ENCODE results near the gene ATP11A. TPM values are rescaled to one million over a fixed set of nuclear protein-coding genes. Genes with fewer than 3 reads are reported as not detected.

The ATP11A gene
- total RNA-seq, 1 experiment from 2014 or later = 80.4 TPM

DNA sequence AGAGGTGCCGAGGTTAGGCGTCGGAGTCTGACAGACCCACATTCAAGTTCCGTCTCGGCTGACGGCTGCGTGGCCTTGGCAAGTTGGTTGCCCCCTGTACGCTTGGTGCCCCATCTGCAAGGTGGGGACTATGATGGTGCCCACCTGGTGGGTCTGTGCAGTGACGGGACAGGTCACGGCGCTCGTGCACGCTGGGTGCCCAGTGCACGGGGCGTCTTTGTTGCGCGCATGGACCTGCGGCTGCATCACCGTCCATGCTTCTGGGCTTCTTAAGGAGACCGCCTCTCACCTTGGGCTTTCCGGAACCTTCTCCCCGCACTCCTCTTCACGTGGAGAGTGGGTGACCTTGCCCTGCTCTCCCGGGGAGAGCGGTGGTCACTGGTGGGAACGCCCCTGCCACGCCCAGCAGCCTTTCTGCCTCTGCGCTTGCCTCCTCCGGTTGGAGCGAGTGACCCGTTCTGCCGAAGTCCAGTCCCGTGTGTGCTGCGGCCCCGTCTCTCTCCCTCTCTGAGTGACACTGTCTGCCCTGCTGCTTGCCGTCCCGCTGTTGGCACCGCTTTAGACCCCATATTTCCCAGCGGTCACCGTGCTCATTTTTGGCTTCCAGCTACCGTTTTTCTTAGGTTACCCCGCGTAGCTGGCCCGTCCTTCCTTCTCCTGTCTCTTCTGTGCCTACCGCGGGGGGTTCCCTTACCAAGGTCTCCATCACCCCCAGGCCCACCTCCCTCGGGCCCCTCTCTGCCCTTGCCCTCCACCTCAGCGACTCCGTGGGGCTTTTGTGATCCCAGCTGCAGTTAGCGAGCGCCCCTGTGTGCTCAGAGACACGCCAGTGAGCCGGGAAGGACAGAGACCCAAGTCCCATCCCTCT lies 6.4 kb downstream of the ATP11A start:
- H3K4me2 ChIP-seq (ENCODE audit: low read length) = no peak overlapping the region
- H3K4me1 ChIP-seq (ENCODE audit: control insufficient read depth in 1 of 2, insufficient read depth in 2 of 2, low read length in 2 of 2) = peaks cover 7 to 14% of the 10 kb centered on the region in 2 experiments
- H3K9me2 ChIP-seq (ENCODE audit: insufficient read depth) = no peaks in the 10 kb centered on the region
- no peaks in the 10 kb centered on the region for H3K27me3 ChIP-seq (ENCODE audit: insufficient read depth, low read length)
- no peak overlapping the region for H3K9ac ChIP-seq (ENCODE audit: low read length)
- CTCF ChIA-PET = no interaction called here
- RAD21 ChIA-PET (ENCODE audit: low non-redundant PET in 1 of 2, low total read pairs in 2 of 2, uncharacterized antibody in 2 of 2, unreplicated experiment in 2 of 2) = no interaction called here
- peaks cover 94% of the 10 kb centered on the region for H3K79me2 ChIP-seq (ENCODE audit: insufficient read depth, low read length)
- no peak for ATAC-seq
- 0 out of 4 replicates have a peak, but pooled peaks cover 0 to 2% of the 10 kb centered on the region in 2 experiments for H3K36me3 ChIP-seq (ENCODE audit: control insufficient read depth in 1 of 2, insufficient read depth in 2 of 2, low read length in 2 of 2)
- TF ChIP-seq CTCF (IDR thresholded peaks at IDR 0.05 in 2 of 3, conservative IDR thresholded peaks at IDR 0.05 in 1 of 3; ENCODE audit: borderline replicate concordance in 1 of 3, insufficient read depth in 1 of 3, low read depth in 2 of 3, low read length in 2 of 3) = no peak
- POLR2A ChIA-PET = no interaction called here
- no peak for DNase-seq (ENCODE audit: low read depth, low spot score)
- H2AFZ ChIP-seq (ENCODE audit: low read depth, low read length, poor library complexity, severe bottlenecking) = no peak overlapping the region
- no TSS peak for BruUV-seq (replicated peaks)
- no peaks in the 10 kb centered on the region; the same call in 1 of the 2 replicates for H4K20me1 ChIP-seq (ENCODE audit: insufficient read depth)
- no peak overlapping the region for H3K27ac ChIP-seq (ENCODE audit: low read depth, low read length)
- H3K4me3 ChIP-seq (replicated peaks in 1 of 2; ENCODE audit: low read depth in 1 of 2, low read length in 2 of 2) = no peak overlapping the region
- no peaks in the 10 kb centered on the region for H3K9me3 ChIP-seq (ENCODE audit: control insufficient read depth in 1 of 2, insufficient read depth in 1 of 2, low read depth in 1 of 2, low read length in 2 of 2)
- intact Hi-C loops (cut with micrococcal nuclease) = no loop called here

GRCh38 chr13:112696869-112697465 lies 7.1 kb downstream of the ATP11A start:
- no peaks in the 10 kb centered on the region for H3K9me3 ChIP-seq (ENCODE audit: control insufficient read depth in 1 of 2, insufficient read depth in 1 of 2, low read depth in 1 of 2, low read length in 2 of 2)
- 0 out of 4 replicates have a peak, but pooled peaks cover 0 to 2% of the 10 kb centered on the region in 2 experiments for H3K36me3 ChIP-seq (ENCODE audit: control insufficient read depth in 1 of 2, insufficient read depth in 2 of 2, low read length in 2 of 2)
- H2AFZ ChIP-seq (ENCODE audit: low read depth, low read length, poor library complexity, severe bottlenecking) = no peak overlapping the region
- H3K9ac ChIP-seq (ENCODE audit: low read length) = no peak overlapping the region
- intact Hi-C loops (cut with micrococcal nuclease) = no loop called here
- no peak for ATAC-seq
- H3K79me2 ChIP-seq (ENCODE audit: insufficient read depth, low read length) = peaks cover 93% of the 10 kb centered on the region
- H3K27ac ChIP-seq (ENCODE audit: low read depth, low read length) = no peak overlapping the region
- BruUV-seq (replicated peaks) = no TSS peak
- RAD21 ChIA-PET (ENCODE audit: low non-redundant PET in 1 of 2, low total read pairs in 2 of 2, uncharacterized antibody in 2 of 2, unreplicated experiment in 2 of 2) = no interaction called here
- H3K27me3 ChIP-seq (ENCODE audit: insufficient read depth, low read length) = no peaks in the 10 kb centered on the region
- no peak for DNase-seq (ENCODE audit: low read depth, low spot score)
- CTCF ChIA-PET = no interaction called here
- peaks cover 2 to 7% of the 10 kb centered on the region in 2 experiments; a peak in 3 of 4 replicates for H3K4me1 ChIP-seq (ENCODE audit: control insufficient read depth in 1 of 2, insufficient read depth in 2 of 2, low read length in 2 of 2)
- H3K4me3 ChIP-seq (replicated peaks in 1 of 2; ENCODE audit: low read depth in 1 of 2, low read length in 2 of 2) = no peak overlapping the region
- H3K9me2 ChIP-seq (ENCODE audit: insufficient read depth) = no peaks in the 10 kb centered on the region
- POLR2A ChIA-PET = no interaction called here
- H4K20me1 ChIP-seq (ENCODE audit: insufficient read depth) = no peaks in the 10 kb centered on the region; the same call in 1 of the 2 replicates
- no peak overlapping the region for H3K4me2 ChIP-seq (ENCODE audit: low read length)
- TF ChIP-seq JUND (IDR thresholded peaks at IDR 0.05) = no peak
- TF ChIP-seq EZH2 (IDR thresholded peaks at IDR 0.05) = no peak
- TF ChIP-seq ZFX (IDR thresholded peaks at IDR 0.05) = no peak
- TF ChIP-seq TCF7L2 (IDR thresholded peaks at IDR 0.05; ENCODE audit: borderline replicate concordance, extremely low read depth, insufficient read depth, insufficient read length) = no peak
- TF ChIP-seq, protein P1, sequence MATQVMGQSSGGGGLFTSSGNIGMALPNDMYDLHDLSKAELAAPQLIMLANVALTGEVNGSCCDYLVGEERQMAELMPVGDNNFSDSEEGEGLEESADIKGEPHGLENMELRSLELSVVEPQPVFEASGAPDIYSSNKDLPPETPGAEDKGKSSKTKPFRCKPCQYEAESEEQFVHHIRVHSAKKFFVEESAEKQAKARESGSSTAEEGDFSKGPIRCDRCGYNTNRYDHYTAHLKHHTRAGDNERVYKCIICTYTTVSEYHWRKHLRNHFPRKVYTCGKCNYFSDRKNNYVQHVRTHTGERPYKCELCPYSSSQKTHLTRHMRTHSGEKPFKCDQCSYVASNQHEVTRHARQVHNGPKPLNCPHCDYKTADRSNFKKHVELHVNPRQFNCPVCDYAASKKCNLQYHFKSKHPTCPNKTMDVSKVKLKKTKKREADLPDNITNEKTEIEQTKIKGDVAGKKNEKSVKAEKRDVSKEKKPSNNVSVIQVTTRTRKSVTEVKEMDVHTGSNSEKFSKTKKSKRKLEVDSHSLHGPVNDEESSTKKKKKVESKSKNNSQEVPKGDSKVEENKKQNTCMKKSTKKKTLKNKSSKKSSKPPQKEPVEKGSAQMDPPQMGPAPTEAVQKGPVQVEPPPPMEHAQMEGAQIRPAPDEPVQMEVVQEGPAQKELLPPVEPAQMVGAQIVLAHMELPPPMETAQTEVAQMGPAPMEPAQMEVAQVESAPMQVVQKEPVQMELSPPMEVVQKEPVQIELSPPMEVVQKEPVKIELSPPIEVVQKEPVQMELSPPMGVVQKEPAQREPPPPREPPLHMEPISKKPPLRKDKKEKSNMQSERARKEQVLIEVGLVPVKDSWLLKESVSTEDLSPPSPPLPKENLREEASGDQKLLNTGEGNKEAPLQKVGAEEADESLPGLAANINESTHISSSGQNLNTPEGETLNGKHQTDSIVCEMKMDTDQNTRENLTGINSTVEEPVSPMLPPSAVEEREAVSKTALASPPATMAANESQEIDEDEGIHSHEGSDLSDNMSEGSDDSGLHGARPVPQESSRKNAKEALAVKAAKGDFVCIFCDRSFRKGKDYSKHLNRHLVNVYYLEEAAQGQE (IDR thresholded peaks at IDR 0.05; ENCODE audit: low read depth) = no peak
- TF ChIP-seq SIN3A (IDR thresholded peaks at IDR 0.05; ENCODE audit: low read depth) = no peak
- TF ChIP-seq YY1 (IDR thresholded peaks at IDR 0.05; ENCODE audit: extremely low read depth, insufficient replicate concordance, low read depth, low read length) = no peak
- TF ChIP-seq EGR1 (IDR thresholded peaks at IDR 0.05; ENCODE audit: low read depth) = no peak
- no peak for TF ChIP-seq CBX3 (IDR thresholded peaks at IDR 0.05; ENCODE audit: low read depth)

All from HCT116 (cell line).